Bronchial epithelial cell (primary cell): ENCODE measurements around the gene FERMT2. TPM values are rescaled to one million over a fixed set of nuclear protein-coding genes. Genes with fewer than 3 reads are reported as not detected.

Source experiments
- DNase-seq: peaks from one replicate; pipeline ENCODE4 v3.0.0-alpha.2; 2010; ENCODE audit warnings: low read depth
- FAIRE-seq: peaks from 2 replicates; lab custom pipeline; 2011; peaks lifted over from hg19 to GRCh38; lab: Jason Lieb, UNC
- H3K27me3 ChIP-seq: 2 replicates; pipeline ENCODE4 v1.5.1; 2011; ENCODE audit warnings: low read length; ENCODE audit not compliant: control insufficient read depth, insufficient read depth
- H3K36me3 ChIP-seq: 2 replicates; pipeline ENCODE4 v1.5.1; 2011; ENCODE audit warnings: low read length; ENCODE audit not compliant: control insufficient read depth, insufficient read depth
- H3K4me3 ChIP-seq: 2 replicates; pipeline ENCODE4 v1.5.1; 2011; ENCODE audit warnings: mild to moderate bottlenecking, low read depth, low read length, control low read depth
- total RNA-seq: library from RNA; depleted of rRNA; stranded (reverse); fragments of >200 nt; gene quantifications from 2 replicates; pipeline ENCODE4 v1.2.1, GENCODE V29; 2014
- TF ChIP-seq, protein P1 (sequence below): IDR thresholded peaks from 2 replicates; pipeline ENCODE4 v1.5.1; 2011; ENCODE audit warnings: mild to moderate bottlenecking, moderate library complexity, low read length, control low read depth, inconsistent platforms; ENCODE audit not compliant: insufficient read depth, severe bottlenecking

The FERMT2 gene
- total RNA-seq, 1 donor from 2014 or later: 24.0 TPM

DNA sequence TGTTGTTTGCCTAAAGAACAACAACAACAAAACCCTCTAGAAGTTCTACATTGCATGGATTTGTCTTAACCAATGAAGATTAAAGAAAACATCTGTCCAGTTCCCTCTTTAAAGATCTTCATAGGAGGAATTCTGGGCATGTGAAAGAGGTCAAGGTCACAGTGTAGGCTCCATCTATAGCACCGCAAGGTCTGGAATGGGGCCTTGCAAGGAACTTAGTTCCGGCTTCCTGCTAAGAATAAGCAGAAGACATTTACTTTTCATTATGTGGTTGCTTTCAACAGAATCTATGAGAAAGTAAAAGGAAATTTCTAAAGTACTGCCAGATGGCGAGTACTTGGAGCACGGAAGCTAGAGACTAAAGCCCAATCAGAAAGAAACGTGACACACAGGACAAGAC lies 102.2 kb downstream of the FERMT2 start:
- Histone ChIP-seq H3K36me3 (no peaks in the 10 kb centered on the region), H3K27me3 (no peaks in the 10 kb centered on the region), H3K4me3 (no peak overlapping the region)
- DNase-seq (no peak), FAIRE-seq (no peak)
- TF ChIP-seq, protein P1, sequence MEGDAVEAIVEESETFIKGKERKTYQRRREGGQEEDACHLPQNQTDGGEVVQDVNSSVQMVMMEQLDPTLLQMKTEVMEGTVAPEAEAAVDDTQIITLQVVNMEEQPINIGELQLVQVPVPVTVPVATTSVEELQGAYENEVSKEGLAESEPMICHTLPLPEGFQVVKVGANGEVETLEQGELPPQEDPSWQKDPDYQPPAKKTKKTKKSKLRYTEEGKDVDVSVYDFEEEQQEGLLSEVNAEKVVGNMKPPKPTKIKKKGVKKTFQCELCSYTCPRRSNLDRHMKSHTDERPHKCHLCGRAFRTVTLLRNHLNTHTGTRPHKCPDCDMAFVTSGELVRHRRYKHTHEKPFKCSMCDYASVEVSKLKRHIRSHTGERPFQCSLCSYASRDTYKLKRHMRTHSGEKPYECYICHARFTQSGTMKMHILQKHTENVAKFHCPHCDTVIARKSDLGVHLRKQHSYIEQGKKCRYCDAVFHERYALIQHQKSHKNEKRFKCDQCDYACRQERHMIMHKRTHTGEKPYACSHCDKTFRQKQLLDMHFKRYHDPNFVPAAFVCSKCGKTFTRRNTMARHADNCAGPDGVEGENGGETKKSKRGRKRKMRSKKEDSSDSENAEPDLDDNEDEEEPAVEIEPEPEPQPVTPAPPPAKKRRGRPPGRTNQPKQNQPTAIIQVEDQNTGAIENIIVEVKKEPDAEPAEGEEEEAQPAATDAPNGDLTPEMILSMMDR: no peak

DNA sequence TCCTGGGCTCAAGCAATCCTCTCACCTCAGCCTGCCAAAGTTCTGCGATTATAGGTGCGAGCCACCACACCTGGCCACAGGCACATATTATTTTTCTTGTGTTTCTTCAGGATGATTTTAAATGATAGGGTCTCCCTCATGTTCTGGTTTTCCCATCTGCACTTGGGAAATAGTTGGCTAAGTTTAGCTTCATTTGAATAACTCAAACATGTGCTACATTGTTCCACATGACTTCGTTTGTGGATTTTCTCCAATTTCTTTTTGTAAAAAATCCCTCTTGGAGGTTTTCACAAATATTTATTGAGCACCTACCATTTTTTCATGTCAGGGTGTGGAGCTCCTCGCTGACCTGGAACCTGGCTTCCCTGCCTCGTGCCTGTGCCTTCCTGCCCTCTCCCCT lies 104.3 kb downstream of the FERMT2 start:
- no peaks in the 10 kb centered on the region for H3K36me3 ChIP-seq
- TF ChIP-seq, protein P1: no peak
- H3K4me3 ChIP-seq: no peak overlapping the region
- no peak for FAIRE-seq
- no peaks in the 10 kb centered on the region for H3K27me3 ChIP-seq
- no peak for DNase-seq

DNA sequence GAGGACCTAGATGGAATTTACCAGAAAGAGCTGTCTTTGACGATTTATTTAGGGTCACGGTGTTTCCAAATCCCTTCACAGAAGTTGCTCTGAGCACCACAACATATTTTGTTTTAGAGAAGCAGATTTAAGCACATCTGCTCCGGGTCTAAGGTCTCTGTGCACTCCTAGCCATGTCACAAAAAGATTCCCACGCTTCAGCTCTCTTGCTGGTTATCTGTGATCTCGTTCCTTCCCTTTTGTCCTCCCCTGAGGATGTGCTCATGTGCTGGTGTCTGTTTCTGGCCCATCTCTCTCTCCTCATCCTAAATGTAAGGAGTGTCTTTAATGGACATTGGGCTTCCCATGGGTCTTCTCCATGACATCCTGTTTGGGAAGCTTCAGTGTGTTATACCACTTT lies 105.8 kb downstream of the FERMT2 start:
- TF ChIP-seq, protein P1: no peak
- no peak overlapping the region for H3K4me3 ChIP-seq
- H3K36me3 ChIP-seq: no peaks in the 10 kb centered on the region
- FAIRE-seq: no peak
- no peaks in the 10 kb centered on the region for H3K27me3 ChIP-seq
- DNase-seq: no peak

DNA sequence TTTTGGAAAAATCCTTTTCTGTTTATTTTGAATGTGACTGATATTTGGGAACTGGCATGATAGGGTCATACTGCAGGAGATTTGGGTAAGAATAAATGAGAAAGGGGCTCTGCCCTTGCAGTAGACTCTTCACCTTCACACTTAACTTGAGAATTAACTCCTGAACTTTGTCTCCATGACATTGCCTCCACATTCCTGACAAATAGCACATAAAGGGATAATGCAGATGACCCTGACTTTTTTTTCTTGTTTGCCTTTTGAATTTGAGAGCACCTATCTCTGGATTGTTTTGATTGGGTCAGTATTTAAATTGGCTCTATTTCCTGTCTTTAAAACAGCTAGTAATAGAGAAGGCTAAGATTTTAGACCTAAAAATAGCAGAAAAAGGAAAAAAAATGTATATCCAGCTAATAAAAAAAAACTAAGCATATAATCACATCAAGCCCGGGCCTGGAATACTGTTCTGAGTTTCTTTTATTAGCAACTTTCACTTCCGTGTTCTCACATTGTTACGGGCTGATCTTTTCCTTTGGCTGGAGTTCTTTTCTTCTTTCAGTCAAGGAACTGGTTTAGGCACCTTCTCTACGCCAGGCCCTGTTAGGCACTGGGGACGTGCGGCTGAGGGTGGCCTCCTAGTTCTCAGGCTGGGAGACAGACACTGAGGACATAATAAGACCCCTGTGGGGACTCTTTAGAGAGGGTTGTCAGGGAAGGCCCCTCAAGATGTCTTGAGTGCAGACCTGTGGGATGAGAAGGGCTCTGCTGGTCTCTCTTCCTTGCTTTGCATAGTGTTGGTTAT lies 106.4 kb downstream of the FERMT2 start:
- no peak for DNase-seq
- TF ChIP-seq, protein P1: no peak
- no peaks in the 10 kb centered on the region for H3K36me3 ChIP-seq
- no peaks in the 10 kb centered on the region for H3K27me3 ChIP-seq
- H3K4me3 ChIP-seq: no peak overlapping the region
- no peak for FAIRE-seq

DNA sequence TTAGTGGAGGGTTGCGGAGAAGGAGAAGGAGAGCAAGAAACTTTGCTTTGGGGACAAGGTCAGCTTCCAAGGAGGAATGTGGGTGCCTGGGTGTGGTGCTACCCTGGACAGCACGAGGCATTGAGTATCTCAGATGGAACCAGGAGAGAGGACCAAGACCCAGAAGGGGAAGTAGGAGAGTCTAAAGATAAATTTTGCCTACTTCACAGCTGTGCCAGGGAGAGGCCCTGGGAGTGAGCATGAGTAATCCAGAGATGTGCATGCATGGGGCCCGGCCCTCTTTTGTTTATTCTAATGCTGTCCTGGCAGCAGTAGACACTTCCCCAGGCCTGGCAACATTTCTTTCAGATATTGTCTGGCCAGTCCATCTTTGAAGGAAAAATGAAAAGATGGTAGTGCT lies 110.0 kb downstream of the FERMT2 start:
- Histone ChIP-seq H3K4me3 (no peak overlapping the region), H3K36me3 (no peaks in the 10 kb centered on the region), H3K27me3 (no peaks in the 10 kb centered on the region)
- peak; percentile 47 for DNase-seq
- FAIRE-seq: no peak
- TF ChIP-seq, protein P1: no peak
